D721Med (cell line): ENCODE results near the gene DR1.
A peak's percentile ranks its signal among the peaks of the same experiment; 100 is the strongest.

Experiments
- DNase-seq: peaks from one replicate; pipeline ENCODE4 v3.0.0; 2011; ENCODE audit warnings: low spot score; ENCODE audit not compliant: insufficient read length
- FAIRE-seq: peaks from 2 replicates; lab custom pipeline; 2011; peaks lifted over from hg19 to GRCh38; lab: Jason Lieb, UNC
- CTCF ChIP-seq: IDR thresholded peaks from 2 replicates; pipeline ENCODE4 v1.5.1; 2012; ENCODE audit warnings: mild to moderate bottlenecking, control low read depth; ENCODE audit not compliant: insufficient read depth; ENCODE audit errors: missing control alignments

Gene DR1

GRCh38 chr1:93354749-93355148 is 9.0 kb downstream of the DR1 start:
- DNase-seq (no peak), FAIRE-seq (peak; percentile 64)
- TF ChIP-seq CTCF, result no peak

- no peak for TF ChIP-seq CTCF
- FAIRE-seq (no peak), DNase-seq (no peak)
These were observed 11.5 kb downstream of the DR1 start for GRCh38 chr1:93357242-93357641.

GRCh38 chr1:93358293-93358692 is 12.6 kb downstream of the DR1 start:
- no peak for FAIRE-seq
- DNase-seq, result no peak
- TF ChIP-seq CTCF, result no peak

GRCh38 chr1:93360111-93360510 is 14.4 kb downstream of the DR1 start:
- no peak for TF ChIP-seq CTCF
- FAIRE-seq (no peak), DNase-seq (no peak)

GRCh38 chr1:93362237-93362636 is 16.5 kb downstream of the DR1 start:
- FAIRE-seq (no peak), DNase-seq (no peak)
- no peak for TF ChIP-seq CTCF

- no peak for TF ChIP-seq CTCF
- no peak for DNase-seq
- no peak for FAIRE-seq
These were observed 20.1 kb downstream of the DR1 start for GRCh38 chr1:93365813-93366212.

- TF ChIP-seq CTCF, result no peak
- DNase-seq (no peak), FAIRE-seq (no peak)
These were observed 24.0 kb downstream of the DR1 start for GRCh38 chr1:93369734-93370133.
